ENCODE data around the gene ADGRA3.

ADGRA3 gene

DNA sequence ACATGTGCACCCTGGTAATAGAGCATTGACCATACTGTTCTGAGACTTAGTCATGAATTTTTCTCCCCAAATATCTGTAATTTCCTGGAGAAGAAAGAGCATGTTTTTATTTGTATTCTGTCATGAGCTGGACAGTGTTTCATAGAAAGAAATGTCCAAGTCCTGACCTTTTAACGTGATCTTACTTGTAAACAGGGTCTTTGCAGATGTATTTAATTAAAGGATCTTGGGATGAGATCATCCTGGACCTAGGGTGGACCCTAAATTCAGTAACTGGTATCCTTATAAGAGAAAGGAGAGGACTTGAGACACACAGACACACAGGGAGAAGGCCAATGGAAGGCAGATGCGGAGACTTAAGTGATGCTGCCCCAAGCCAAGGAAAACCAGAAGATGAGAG is 3.6 kb downstream of the ADGRA3 start:
- DNase-seq (ENCODE audit: low spot score) = no peak

- DNase-seq (ENCODE audit: low spot score) = no peak
Measured at GRCh38 chr4:22510750-22511149, 5.1 kb downstream of the ADGRA3 start.

- no peak for DNase-seq (ENCODE audit: low spot score)
Measured at GRCh38 chr4:22508376-22508775, 7.5 kb downstream of the ADGRA3 start.

- no peak for DNase-seq (ENCODE audit: low spot score)
Measured at GRCh38 chr4:22504922-22505321, 10.9 kb downstream of the ADGRA3 start.

- no peak for DNase-seq (ENCODE audit: low spot score)
Measured at GRCh38 chr4:22504447-22504846, 11.4 kb downstream of the ADGRA3 start.

GRCh38 chr4:22502895-22503814 is 12.7 kb downstream of the ADGRA3 start:
- DNase-seq (ENCODE audit: low spot score) = no peak

DNA sequence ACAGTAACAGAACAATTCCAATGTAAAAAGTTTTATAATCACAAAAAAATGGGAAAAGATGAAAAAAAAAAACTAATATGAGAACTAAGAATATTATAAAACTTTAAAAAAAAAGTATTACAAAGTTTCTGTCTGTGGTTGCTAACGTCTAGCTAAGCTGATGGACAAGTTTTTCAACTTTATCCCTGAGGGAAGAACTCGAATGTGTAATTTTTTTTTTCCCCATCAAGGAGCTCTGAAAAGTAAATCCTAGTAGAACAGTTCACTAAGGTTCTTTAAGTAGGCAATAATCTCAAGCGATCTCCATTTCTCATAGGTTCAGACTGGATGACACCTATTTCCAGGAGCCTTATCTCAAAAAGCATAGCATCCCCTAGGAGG is 14.2 kb downstream of the ADGRA3 start:
- DNase-seq (ENCODE audit: low spot score) = no peak

DNA sequence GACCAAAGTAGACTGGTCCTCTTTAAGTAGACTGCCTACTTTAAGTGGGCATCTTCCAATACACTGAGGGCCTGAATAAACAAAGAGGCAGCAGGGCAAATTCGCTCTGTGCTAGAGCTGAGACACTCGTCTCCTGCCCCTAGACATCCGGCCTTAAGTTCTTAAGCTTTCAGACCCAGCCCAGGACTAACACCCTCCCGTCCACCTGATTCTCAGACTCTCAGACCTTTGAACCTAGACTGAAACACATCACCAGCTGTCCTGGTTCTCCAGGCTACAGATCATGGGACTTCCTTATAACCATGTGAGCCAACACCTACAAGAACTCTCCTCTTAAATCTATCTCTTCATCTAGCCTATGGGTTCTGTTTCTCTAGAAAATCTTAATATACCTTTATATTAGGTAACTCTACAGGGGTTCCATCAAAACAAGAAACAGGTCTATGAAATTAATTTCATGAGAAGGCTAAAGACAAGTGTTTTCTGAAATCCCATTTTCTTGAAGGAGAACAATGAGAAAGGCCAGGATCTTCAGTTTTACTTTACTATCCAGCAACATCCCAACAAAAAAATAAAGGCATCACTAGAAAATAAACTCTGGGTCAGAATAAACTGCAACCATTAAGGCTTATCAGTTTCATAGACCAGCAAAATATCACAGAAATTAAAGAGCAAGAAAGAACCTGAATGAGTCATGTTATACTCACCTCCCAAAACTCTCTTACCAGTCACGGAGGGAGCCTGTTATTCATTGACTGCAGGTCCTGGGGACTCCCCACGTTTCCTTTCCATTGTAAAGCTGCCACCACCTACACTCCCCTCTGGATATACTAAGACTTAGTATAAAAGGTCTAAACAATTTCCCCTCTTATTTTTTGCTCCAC is 14.8 kb downstream of the ADGRA3 start:
- DNase-seq (ENCODE audit: low spot score) = no peak

DNA sequence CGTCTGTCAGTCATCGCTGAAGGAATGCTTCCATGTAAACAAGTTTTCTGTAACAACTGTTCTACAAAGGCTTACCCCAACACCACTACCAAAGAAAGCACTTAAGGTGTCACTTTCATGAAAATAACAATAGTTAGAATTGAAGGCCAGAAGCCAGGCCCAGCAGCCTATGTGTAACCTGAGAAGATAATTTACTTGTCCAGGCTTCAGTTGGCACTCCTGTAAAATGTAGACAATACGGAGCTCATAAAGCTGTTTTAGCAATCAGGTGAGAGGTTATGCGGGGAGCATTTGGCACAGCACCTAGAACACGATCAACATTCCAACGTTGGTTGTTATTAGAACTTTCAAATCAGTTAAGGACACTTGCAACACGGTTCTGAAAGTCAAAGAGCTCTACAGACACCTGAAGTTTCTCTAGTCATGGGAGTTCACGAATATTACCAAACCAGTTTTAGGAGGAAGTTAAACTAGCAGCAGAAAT is 15.7 kb downstream of the ADGRA3 start:
- no peak for DNase-seq (ENCODE audit: low spot score)

GRCh38 chr4:22498866-22499265 is 17.0 kb downstream of the ADGRA3 start:
- no peak for DNase-seq (ENCODE audit: low spot score)

GRCh38 chr4:22496165-22496813 is 19.6 kb downstream of the ADGRA3 start:
- no peak for DNase-seq (ENCODE audit: low spot score)

- DNase-seq (ENCODE audit: low spot score) = no peak
Measured at GRCh38 chr4:22493523-22493922, 22.3 kb downstream of the ADGRA3 start.

GRCh38 chr4:22492987-22493386 is 22.9 kb downstream of the ADGRA3 start:
- no peak for DNase-seq (ENCODE audit: low spot score)

DNA sequence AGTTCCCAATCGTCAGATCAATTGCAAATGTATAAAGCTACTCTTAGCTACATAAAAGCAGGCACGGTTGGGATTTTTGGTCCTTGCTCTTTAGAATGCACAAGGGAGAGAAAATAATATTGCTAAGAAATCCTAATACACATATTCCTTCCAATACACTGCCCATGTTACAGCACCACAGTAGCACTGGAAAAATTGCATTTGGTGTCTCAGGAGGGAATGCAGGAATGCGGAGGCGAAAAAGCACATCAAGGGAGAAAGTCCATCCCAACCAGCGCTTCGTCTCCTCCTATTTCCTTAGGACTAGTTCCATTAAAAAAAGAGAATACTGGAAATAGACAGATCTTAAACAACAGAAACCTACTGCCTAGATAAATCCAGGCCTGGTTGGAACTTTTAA is 23.9 kb downstream of the ADGRA3 start:
- no peak for DNase-seq (ENCODE audit: low spot score)

DNA sequence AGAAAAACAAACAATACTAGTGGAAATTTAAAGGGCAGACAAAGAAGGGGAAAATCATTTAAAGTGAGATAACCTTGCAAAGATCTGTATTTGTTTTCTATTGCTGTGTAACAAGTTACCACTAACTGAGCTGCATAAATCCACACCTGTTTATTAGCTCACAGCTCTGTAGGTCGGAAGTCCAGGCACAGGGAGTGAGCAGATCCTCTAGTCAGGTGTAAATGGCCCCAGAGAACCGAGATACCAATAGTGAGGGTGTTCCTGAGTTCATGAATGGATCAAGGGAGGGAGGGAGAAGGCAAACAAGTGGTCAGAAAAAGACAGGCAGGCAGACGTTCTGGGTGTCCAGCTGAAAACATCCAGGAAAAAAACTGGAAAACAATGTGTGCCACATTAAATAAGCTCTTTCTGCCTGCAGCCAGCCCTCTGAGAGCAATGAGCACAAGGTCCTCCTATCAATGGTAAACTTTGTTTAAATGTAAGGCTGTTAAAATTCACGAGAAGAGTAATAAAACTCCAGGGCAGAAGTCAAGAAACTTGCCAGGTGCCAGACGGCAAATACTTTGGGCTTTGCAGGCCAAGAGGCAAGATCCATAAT is 25.0 kb downstream of the ADGRA3 start:
- DNase-seq (ENCODE audit: low spot score) = no peak

DNA sequence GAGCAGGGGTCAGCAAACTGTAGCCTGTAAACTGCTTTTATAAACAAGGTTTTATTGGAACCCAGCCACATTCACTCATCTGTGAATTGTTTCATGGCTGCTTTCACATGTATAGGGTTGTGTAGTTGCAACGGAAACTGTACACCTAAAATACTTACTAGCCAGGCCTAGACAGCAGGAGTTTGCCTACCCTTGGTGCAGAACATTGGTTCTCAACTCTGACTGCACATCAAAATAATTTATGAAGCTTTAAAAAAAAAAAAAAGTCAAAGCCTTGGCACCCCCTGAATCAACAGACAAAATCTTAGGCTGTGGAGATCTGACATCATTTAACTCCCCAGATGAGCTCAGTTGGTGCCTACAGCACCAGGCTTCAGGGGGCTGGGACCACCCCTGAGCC is 27.8 kb downstream of the ADGRA3 start:
- DNase-seq (ENCODE audit: low spot score) = no peak

- no peak for DNase-seq (ENCODE audit: low spot score)
Measured at GRCh38 chr4:22487328-22487727, 28.5 kb downstream of the ADGRA3 start.

DNA sequence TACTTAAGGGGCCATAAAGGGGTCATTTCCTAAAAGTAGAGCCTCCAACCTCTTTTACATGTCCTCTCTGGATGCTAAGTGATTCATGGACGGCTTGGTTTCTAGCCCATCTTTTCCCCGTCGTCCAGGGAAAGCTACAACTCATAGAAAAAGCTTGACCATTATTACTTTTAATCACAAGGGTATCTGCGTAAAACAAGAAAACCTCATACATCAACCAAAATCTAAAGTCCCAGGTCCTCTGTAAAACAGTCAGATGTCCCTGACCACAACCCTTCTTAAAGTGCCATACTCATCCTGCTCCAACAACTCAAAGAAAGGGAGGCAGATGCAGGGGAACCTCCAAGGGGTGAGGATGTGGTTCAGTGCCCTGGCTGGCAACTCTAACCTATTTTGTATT is 29.6 kb downstream of the ADGRA3 start:
- DNase-seq (ENCODE audit: low spot score) = no peak

DNA sequence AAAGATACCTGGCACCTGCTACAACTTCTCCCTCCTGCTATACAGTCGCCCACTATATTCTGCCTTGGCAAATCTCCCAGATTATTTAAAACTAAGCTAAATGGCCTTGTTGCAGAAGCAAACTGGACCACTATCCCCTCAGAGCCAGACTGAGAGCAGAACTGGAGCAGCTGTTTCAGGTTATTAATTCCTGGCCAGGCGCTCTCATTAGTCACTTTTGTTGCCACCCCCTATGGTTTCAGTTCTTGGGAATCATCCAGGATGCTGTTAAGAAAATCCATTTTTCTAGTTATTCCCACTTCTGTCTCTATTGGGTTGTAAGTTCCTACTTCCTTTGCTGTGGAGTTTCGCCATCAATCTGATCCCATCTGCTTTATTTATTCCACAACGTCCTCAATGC is 30.1 kb downstream of the ADGRA3 start:
- DNase-seq (ENCODE audit: low spot score) = no peak

DNA sequence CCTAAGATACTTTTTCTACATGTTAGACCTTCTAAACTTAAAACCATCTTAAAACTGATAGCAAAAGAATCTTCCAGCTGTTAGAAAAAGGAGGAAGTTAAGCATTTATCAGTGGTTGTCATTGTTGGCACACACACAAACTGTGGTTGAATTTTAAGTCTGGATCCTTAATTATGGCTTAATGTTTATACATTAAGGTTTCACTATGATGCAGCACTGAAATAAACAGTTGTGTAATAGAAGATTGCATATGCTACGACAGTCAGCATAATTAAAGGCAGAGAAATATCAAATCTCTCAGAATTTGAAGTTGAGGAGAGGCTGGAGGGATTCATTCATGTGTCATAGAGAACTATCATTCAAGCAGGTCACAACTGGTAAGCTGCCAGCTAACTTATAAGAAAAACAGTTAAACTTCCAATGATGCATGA is 32.3 kb downstream of the ADGRA3 start:
- no peak for DNase-seq (ENCODE audit: low spot score)

- no peak for DNase-seq (ENCODE audit: low spot score)
Measured at GRCh38 chr4:22482250-22483127, 33.4 kb downstream of the ADGRA3 start.

Measured in left forelimb (tissue), 1 donor.